A673 (cell line): ENCODE results near the gene YIPF3. TPM values are rescaled to one million over a fixed set of nuclear protein-coding genes. Genes with fewer than 3 reads are reported as not detected.
"Not testable (repeated sequence)": the region's sequence is repeated elsewhere in the genome, so short reads cannot be mapped to it uniquely, and the experiment has no call there.

Experiments used
- BruUV-seq: library from RNA; stranded (reverse); fragments of 400-500 nt; replicated peaks from 2 replicates; lab custom pipeline; 2021; lab: Mats Ljungman, UMichigan
- CTCF ChIA-PET: fragments of 300-600 bp; sonication (Branson Sonifier 250); formaldehyde crosslinking; loops from one replicate; lab custom pipeline; 2022; ENCODE audit warnings: antibody characterized with exemption; lab: Charles Lee
- POLR2A ChIA-PET: fragments of 300-600 bp; sonication (Branson Sonifier 250); formaldehyde crosslinking; loops from one replicate; lab custom pipeline; 2022; ENCODE audit warnings: antibody characterized with exemption; ENCODE audit not compliant: low non-redundant PET; lab: Charles Lee
- DNase-seq: peaks from one replicate; pipeline ENCODE4 v3.0.0-alpha.2; 2015; ENCODE audit warnings: low spot score
- H3K27ac ChIP-seq: fragments of 200-600 bp; sonication (generic); 2 replicates; pipeline ENCODE4 v1.5.1; 2016; ENCODE audit warnings: mixed run types, low read depth, mild to moderate bottlenecking, mixed read lengths, antibody characterized with exemption, low read length; ENCODE audit not compliant: poor library complexity, severe bottlenecking
- H3K27me3 ChIP-seq: fragments of 200-600 bp; sonication (generic); replicated peaks from 2 replicates; pipeline ENCODE4 v1.6.1; 2017; ENCODE audit warnings: mixed run types, low read depth, mild to moderate bottlenecking, mixed read lengths, antibody characterized with exemption, low read length; ENCODE audit not compliant: insufficient read depth, poor library complexity
- H3K36me3 ChIP-seq: fragments of 200-600 bp; sonication (generic); 2 replicates; pipeline ENCODE4 v1.6.1; 2016; ENCODE audit warnings: mixed run types, mild to moderate bottlenecking, mixed read lengths, antibody characterized with exemption, low read length; ENCODE audit not compliant: insufficient read depth, poor library complexity, severe bottlenecking
- H3K4me1 ChIP-seq: fragments of 200-600 bp; sonication (generic); 2 replicates; pipeline ENCODE4 v1.6.1; 2017; ENCODE audit warnings: mixed run types, mild to moderate bottlenecking, mixed read lengths, antibody characterized with exemption, low read length; ENCODE audit not compliant: insufficient read depth, poor library complexity, severe bottlenecking
- H3K4me3 ChIP-seq: fragments of 200-600 bp; sonication (generic); 2 replicates; pipeline ENCODE4 v1.5.1; 2016; ENCODE audit warnings: low read depth, mixed run types, mild to moderate bottlenecking, mixed read lengths, low read length; ENCODE audit not compliant: poor library complexity, severe bottlenecking
- H3K9me3 ChIP-seq: fragments of 200-600 bp; sonication (generic); 2 replicates; pipeline ENCODE4 v1.6.1; 2016; ENCODE audit warnings: mixed run types, low read depth, mild to moderate bottlenecking, mixed read lengths, antibody characterized with exemption, low read length; ENCODE audit not compliant: poor library complexity, severe bottlenecking
- EZH2 ChIP-seq: fragments of 200-600 bp; sonication (generic); IDR thresholded peaks from 2 replicates; pipeline ENCODE4 v1.6.1; 2017; ENCODE audit warnings: borderline replicate concordance, low read depth, mild to moderate bottlenecking, mixed read lengths, antibody characterized with exemption, low read length; ENCODE audit not compliant: poor library complexity, severe bottlenecking
- intact Hi-C: fragments of 100-400 bp; cut with micrococcal nuclease; formaldehyde crosslinking; loops from one replicate; pipeline ENCODE4 v1.10.0; 2022; ENCODE audit not compliant: unreplicated experiment
- total RNA-seq: library from RNA; stranded (reverse); gene quantifications from 2 replicates; pipeline ENCODE4 v1.2.3, GENCODE V29; 2021
- TF ChIP-seq, protein P1 (sequence below): fragments of 300-800, 200-600 bp; sonication (generic); conservative IDR thresholded peaks from 2 replicates; pipeline ENCODE4 v1.5.1; 2017; ENCODE audit warnings: low read depth, mild to moderate bottlenecking, antibody characterized with exemption, low read length, moderate library complexity, mixed read lengths

The YIPF3 gene
- total RNA-seq, 1 experiment from 2014 or later: 75.1 TPM

DNA sequence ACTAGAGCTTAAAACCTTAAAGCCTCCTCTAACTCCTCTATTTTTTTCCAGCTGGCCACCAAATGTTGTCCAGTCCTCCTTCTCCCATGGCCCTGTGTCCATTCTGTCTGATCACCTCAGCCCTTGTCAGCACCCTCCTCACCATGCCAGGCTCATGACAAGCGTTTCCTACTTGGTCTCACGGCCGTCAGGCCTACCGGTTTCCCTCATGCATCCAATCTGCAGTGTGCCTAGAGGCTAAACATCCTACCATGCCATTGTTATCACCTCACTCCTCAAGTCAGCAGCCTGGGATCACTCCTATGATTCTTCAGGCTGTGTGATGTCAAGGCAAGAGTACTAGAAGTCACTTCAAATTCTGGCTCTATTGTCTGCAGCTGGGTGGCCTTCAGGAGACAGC lies 49.0 kb downstream of the YIPF3 start:
- no peak overlapping the region for H3K27ac ChIP-seq
- H3K27me3 ChIP-seq: no peaks in the 10 kb centered on the region
- intact Hi-C loops: no loop called here
- TF ChIP-seq, protein P1, sequence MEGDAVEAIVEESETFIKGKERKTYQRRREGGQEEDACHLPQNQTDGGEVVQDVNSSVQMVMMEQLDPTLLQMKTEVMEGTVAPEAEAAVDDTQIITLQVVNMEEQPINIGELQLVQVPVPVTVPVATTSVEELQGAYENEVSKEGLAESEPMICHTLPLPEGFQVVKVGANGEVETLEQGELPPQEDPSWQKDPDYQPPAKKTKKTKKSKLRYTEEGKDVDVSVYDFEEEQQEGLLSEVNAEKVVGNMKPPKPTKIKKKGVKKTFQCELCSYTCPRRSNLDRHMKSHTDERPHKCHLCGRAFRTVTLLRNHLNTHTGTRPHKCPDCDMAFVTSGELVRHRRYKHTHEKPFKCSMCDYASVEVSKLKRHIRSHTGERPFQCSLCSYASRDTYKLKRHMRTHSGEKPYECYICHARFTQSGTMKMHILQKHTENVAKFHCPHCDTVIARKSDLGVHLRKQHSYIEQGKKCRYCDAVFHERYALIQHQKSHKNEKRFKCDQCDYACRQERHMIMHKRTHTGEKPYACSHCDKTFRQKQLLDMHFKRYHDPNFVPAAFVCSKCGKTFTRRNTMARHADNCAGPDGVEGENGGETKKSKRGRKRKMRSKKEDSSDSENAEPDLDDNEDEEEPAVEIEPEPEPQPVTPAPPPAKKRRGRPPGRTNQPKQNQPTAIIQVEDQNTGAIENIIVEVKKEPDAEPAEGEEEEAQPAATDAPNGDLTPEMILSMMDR: no peak
- no peak for TF ChIP-seq EZH2
- no peaks in the 10 kb centered on the region for H3K9me3 ChIP-seq
- no peaks in the 10 kb centered on the region for H3K4me1 ChIP-seq
- no peak for DNase-seq
- CTCF ChIA-PET: no interaction called here
- no peak overlapping the region for H3K4me3 ChIP-seq
- H3K36me3 ChIP-seq: no peaks in the 10 kb centered on the region
- POLR2A ChIA-PET: no interaction called here
- BruUV-seq: no TSS peak

DNA sequence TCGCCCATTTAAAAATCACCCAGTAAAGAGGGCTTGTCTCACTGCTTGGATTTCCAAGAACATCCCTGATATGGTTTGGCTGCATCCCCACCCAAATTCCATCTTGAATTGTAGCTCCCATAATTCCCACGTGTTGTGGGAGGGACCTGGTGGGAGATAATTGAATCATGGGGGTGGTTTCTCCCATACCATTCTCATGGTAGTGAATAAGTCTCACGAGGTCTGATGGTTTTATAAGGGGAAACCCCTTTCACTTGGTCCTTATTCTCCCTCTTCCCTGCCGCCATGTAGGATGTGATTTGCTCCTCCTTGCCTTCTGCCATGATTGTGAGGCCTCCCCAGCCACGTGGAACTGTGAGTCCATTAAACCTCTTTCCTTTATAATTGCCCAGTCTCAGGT lies 49.5 kb downstream of the YIPF3 start:
- H3K36me3 ChIP-seq, H3K27ac ChIP-seq, H3K4me1 ChIP-seq, BruUV-seq, H3K4me3 ChIP-seq, intact Hi-C loops, H3K27me3 ChIP-seq, CTCF ChIA-PET, DNase-seq, H3K9me3 ChIP-seq, POLR2A ChIA-PET: not testable (repeated sequence)

DNA sequence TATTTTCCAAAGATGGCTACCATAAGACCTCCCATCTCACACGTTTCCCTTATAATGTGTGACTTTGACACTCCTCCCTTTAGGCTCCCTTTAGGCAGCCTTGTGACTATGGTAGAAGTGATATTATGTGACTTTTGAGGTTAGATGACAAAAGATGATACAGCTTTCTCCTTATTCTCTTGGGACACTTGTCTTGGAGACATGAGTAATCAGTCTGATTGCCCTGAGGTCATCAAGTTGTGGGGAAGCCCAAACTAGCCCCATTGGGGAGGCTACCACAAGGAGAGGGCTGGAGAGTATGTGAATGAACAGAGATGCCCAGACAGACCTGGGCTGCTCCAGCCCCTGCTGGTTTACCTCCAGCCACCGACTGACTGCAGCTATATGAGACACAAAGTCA lies 50.8 kb downstream of the YIPF3 start:
- intact Hi-C loops: no loop called here
- BruUV-seq: no TSS peak
- POLR2A ChIA-PET: no interaction called here
- no peak for DNase-seq
- CTCF ChIA-PET: no interaction called here
- Histone ChIP-seq H3K36me3 (no peaks in the 10 kb centered on the region), H3K9me3 (no peaks in the 10 kb centered on the region), H3K27me3 (no peaks in the 10 kb centered on the region), H3K4me1 (no peaks in the 10 kb centered on the region), H3K27ac (no peak overlapping the region), H3K4me3 (no peak overlapping the region)
- no peak for TF ChIP-seq EZH2
- TF ChIP-seq, protein P1: no peak

DNA sequence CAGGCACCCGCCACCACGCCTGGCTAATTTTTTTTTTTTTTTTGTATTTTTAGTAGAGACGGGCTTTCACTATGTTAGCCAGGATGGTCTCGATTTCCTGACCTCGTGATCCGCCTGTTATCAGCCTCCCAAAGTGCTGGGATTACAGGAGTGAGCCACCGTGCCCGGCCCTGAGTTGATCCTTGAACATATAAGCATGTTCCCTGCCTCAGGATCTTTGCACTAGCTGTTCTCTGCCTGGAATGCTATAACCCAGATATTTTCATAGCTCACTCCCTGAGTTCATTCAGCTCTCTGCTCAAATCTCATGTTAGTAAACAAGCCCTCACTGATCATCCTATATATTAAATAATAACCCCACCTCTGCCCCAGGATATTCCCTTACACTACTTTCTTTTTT lies 52.4 kb downstream of the YIPF3 start:
- ChIA-PET POLR2A (interaction anchor here (0.7 kb wide), 1 partner anchor 193 kb away, joined by 8 read pairs; no protein-coding TSS in a partner anchor), CTCF (no interaction called here)
- Histone ChIP-seq H3K9me3 (no peaks in the 10 kb centered on the region), H3K4me3 (no peak overlapping the region), H3K36me3 (no peaks in the 10 kb centered on the region), H3K4me1 (no peaks in the 10 kb centered on the region), H3K27me3 (no peaks in the 10 kb centered on the region), H3K27ac (no peak overlapping the region)
- intact Hi-C loops: no loop called here
- no TSS peak for BruUV-seq
- DNase-seq: no peak
- no peak for TF ChIP-seq EZH2
- TF ChIP-seq, protein P1: no peak
